NCI-H1417 treated with DMSO at 0.1 percent for 48 hours (cell line): ENCODE results near the gene RGS1.

Experiments used
- DNase-seq: peaks from one replicate; lab custom pipeline; 2025; lab: John Stamatoyannopoulos, UW

RGS1 gene

GRCh38 chr1:192626366-192627179 is 51.0 kb downstream of the RGS1 start:
- DNase-seq: no peak

- no peak for DNase-seq
Measured at GRCh38 chr1:192627901-192628300, 52.3 kb downstream of the RGS1 start.

- no peak for DNase-seq
Measured at GRCh38 chr1:192628396-192629057, 53.0 kb downstream of the RGS1 start.

- DNase-seq: no peak
Measured at GRCh38 chr1:192629612-192630011, 54.0 kb downstream of the RGS1 start.
